ENCODE measurements around the gene ADM. TPM values are rescaled to one million over a fixed set of nuclear protein-coding genes. Genes with fewer than 3 reads are reported as not detected.

Gene ADM
- total RNA-seq, 2 experiments from 2014 or later: 0.27 to 0.92 TPM

DNA sequence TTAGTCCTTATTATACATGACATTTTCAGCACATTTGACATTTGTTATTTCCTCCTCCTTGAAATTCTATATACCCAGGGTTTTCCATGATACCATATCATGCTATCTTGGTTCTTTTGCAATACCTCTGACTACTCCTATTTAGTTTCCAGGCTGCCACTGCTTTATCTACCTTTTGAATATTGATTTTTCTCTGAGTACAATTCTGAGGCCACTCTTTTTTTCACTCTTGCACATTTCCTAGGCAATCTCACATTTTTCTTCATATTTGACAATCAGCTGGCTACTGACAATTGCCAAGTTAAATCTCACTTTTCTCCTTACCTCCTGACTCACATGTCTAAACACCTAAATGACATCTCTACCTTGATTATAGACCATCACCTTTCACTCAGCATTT is 22.8 kb upstream of the ADM start:
- DNase-seq: no peak
- ChIA-PET POLR2A (no interaction called here), CTCF (no interaction called here)
- Mint-ChIP-seq H3K27me3 (peaks cover 11% of the 10 kb centered on the region), H3K27ac (no peak overlapping the region), H3K4me3 (no peak overlapping the region), H3K4me1 (peaks cover 7% of the 10 kb centered on the region), H3K9me3 (no peaks in the 10 kb centered on the region), H3K36me3 (ENCODE audit: low read depth) (no peaks in the 10 kb centered on the region)

GRCh38 chr11:10283991-10284390 is 20.9 kb upstream of the ADM start:
- H3K27me3 Mint-ChIP-seq: peaks cover 11% of the 10 kb centered on the region
- no peak for DNase-seq
- CTCF ChIA-PET: no interaction called here
- POLR2A ChIA-PET: no interaction called here
- no peaks in the 10 kb centered on the region for H3K36me3 Mint-ChIP-seq (ENCODE audit: low read depth)
- H3K4me3 Mint-ChIP-seq: no peak overlapping the region
- no peaks in the 10 kb centered on the region for H3K9me3 Mint-ChIP-seq
- H3K27ac Mint-ChIP-seq: no peak overlapping the region
- peaks cover 7% of the 10 kb centered on the region for H3K4me1 Mint-ChIP-seq

DNA sequence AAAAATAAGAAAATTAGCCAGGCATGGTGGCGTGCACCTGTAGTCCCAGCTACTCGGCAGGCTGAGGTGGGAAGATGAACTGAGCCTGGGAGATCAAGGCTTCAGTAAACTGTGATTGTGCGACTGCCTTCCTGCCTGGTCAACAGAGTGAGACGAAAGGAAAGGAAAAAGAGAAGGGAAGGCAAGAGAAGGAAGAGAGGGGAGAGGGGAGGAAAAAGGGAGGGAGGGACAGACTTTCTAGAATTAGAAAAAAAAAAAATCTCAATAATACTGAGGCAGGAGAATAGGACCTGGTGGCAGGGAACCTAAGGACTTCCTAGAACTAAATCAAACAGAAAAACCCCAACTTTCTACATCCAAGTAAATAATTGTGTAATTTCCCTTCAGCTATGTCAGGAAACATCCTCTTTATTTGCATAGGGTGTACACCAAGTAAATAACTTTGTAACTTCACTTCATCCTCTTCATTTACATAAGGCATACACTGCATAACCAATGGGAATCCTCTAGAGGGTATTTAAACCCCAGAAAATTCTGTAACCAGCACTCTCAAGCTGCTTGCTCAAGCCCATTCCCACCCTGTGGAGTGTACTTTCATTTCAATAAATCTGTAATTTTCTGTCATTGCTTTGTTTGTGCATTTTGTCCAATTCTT is 19.6 kb upstream of the ADM start:
- Mint-ChIP-seq H3K4me3 (no peak overlapping the region), H3K27me3 (peaks cover 13% of the 10 kb centered on the region), H3K27ac (no peak overlapping the region), H3K4me1 (peaks cover 7% of the 10 kb centered on the region), H3K36me3 (ENCODE audit: low read depth) (no peaks in the 10 kb centered on the region), H3K9me3 (no peaks in the 10 kb centered on the region)
- CTCF ChIA-PET: interaction anchor here (0.7 kb wide), 1 partner anchor 290 kb away, joined by 3 read pairs; no protein-coding TSS in a partner anchor
- POLR2A ChIA-PET: no interaction called here
- DNase-seq: no peak

GRCh38 chr11:10287140-10287539 is 17.7 kb upstream of the ADM start:
- ChIA-PET POLR2A (interaction anchor here (0.6 kb wide), 1 partner anchor 587 kb away, joined by 5 read pairs; no protein-coding TSS in a partner anchor), CTCF (interaction anchor here (0.6 to 1.6 kb wide), 2 partner anchors 21 to 92 kb away, joined by 3 to 6 read pairs; no protein-coding TSS in a partner anchor)
- Mint-ChIP-seq H3K9me3 (no peaks in the 10 kb centered on the region), H3K27ac (no peak overlapping the region), H3K36me3 (ENCODE audit: low read depth) (no peaks in the 10 kb centered on the region), H3K4me3 (no peak overlapping the region), H3K4me1 (peaks cover 11% of the 10 kb centered on the region), H3K27me3 (peaks cover 22% of the 10 kb centered on the region)
- no peak for DNase-seq

DNA sequence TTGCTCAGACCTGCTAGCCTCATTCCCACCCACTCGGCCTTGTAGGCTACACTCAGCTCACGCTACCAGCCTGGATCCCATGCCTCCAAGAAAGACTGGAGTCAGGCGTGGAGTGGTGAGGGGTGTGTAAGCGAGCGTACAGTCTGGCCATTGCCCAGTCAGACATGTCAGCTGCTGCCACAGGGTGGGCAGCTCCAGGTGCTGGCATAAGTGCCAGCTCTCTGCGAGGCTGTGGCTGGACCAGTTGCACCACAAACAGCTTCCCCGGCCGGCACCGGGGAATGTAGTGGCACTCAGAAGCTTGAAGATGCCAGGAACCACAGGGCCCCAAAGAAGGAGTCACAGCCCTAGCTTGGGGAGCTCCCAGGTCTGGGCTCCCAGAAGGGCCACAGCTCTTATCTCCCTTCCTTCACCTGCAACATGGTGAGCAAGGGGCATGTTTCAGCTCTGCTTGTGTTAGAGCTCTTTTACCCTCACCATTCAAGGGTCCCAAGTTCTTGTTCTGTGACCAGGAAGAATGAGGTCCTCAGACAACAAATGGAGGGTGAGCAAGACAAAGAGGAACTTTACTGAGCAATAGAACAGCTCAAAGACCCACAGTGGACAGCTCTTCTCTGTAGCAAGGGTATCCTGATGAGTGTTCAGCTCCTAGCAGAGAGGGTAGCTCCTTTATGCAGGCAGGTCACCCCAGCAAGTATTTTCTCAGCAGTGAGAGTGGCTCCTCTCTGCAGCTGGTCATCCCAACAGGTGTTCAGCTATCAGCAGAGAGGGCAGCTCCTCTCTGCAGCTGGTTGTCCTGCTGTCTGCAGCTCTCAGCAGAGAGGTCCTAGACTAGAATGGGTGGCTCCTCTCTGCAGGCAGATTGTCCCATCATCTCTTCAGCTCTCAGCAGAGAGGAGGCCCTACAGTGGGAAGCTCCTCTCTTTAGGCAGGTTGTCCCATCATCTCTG is 16.8 kb upstream of the ADM start:
- no peak overlapping the region for H3K4me3 Mint-ChIP-seq
- peaks cover 17% of the 10 kb centered on the region for H3K4me1 Mint-ChIP-seq
- DNase-seq: no peak
- no peaks in the 10 kb centered on the region for H3K9me3 Mint-ChIP-seq
- peaks cover 29% of the 10 kb centered on the region for H3K27me3 Mint-ChIP-seq
- H3K36me3 Mint-ChIP-seq (ENCODE audit: low read depth): no peaks in the 10 kb centered on the region
- ChIA-PET CTCF (interaction anchor here (0.5 to 1.6 kb wide), 4 partner anchors 20 to 843 kb away, joined by 3 to 6 read pairs (median 3); no protein-coding TSS in a partner anchor), POLR2A (no interaction called here)
- no peak overlapping the region for H3K27ac Mint-ChIP-seq

GRCh38 chr11:10288881-10289764 is 15.8 kb upstream of the ADM start:
- Mint-ChIP-seq H3K4me1 (peaks cover 19% of the 10 kb centered on the region), H3K4me3 (no peak overlapping the region), H3K27ac (no peak overlapping the region), H3K9me3 (no peaks in the 10 kb centered on the region), H3K36me3 (ENCODE audit: low read depth) (no peaks in the 10 kb centered on the region), H3K27me3 (peaks cover 30% of the 10 kb centered on the region)
- ChIA-PET POLR2A (no interaction called here), CTCF (interaction anchor here (0.6 to 1.0 kb wide), 2 partner anchors 19 to 29 kb away, joined by 3 read pairs; no protein-coding TSS in a partner anchor)
- DNase-seq: no peak

DNA sequence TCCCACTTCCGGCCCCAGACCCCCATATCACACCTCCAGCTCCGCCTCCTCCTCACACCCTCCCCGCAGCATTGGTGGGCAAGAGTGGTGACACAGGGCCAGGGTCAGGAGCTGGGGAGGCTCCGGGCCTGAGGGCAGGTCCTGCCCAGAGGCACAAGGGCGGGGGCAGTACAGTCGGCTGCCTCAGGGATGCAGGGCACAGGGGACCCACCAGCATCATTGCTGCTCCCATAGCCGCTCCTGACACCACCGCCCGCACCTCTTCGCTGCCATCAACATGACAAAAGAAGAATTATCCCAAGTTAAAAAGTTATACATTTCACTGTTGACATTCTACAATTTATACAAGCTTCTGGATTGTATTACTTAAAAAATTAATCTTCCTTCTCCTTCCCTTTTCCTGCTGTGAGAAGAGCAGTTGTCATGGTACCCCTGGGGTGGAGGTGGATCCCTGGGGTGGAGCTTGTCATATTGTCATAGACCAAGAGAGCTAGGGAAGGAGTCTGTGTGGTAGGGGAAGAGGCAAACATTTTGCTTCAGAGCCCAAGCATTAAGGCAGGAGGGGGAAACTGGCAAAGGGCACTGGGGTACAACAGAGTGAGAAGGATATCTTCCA is 15.0 kb upstream of the ADM start:
- ChIA-PET CTCF (interaction anchor here (1.0 kb wide), 1 partner anchor 18 kb away, joined by 3 read pairs; no protein-coding TSS in a partner anchor), POLR2A (no interaction called here)
- Mint-ChIP-seq H3K9me3 (no peaks in the 10 kb centered on the region), H3K4me3 (no peak overlapping the region), H3K36me3 (ENCODE audit: low read depth) (no peaks in the 10 kb centered on the region), H3K27ac (no peak overlapping the region), H3K4me1 (peaks cover 20% of the 10 kb centered on the region), H3K27me3 (peaks cover 29% of the 10 kb centered on the region)
- DNase-seq: no peak

DNA sequence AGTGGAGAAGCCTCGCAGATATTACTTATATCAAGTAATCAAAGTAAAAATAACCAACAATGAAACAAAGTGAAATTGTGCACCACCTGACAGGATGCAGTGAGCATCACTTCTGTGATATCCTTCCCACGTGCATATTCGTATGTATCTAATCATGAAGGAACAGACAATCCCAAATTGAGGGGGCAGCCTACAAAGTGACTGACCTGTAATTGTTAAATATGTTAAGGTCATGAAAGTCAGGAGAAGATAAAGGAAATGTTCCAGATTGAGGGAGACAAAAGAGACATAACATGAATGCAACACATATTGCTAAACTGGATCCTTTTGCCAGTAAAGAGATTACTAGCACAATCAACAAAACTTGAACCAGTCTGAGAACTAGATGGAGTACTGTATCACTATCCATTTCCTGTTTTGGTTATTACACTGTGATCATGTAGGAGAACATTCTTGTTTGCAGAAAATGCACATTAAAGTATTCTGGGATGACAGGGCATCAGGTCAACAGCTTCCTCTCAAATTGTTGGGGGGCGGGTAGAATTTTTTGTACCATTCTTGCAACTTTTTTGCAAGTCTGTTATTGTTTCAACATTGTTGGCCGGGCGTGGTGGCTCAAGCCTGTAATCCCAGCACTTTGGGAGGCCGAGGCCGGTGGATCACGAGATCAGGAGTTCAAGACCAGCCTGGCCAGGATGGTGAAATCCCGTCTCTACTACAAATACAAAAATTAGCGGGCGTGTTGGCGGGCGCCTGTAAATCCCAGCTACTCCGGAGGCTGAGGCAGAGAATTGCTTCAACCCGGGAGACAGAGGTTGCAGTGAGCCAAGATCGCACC is 12.9 kb upstream of the ADM start:
- H3K9me3 Mint-ChIP-seq: no peaks in the 10 kb centered on the region

DNA sequence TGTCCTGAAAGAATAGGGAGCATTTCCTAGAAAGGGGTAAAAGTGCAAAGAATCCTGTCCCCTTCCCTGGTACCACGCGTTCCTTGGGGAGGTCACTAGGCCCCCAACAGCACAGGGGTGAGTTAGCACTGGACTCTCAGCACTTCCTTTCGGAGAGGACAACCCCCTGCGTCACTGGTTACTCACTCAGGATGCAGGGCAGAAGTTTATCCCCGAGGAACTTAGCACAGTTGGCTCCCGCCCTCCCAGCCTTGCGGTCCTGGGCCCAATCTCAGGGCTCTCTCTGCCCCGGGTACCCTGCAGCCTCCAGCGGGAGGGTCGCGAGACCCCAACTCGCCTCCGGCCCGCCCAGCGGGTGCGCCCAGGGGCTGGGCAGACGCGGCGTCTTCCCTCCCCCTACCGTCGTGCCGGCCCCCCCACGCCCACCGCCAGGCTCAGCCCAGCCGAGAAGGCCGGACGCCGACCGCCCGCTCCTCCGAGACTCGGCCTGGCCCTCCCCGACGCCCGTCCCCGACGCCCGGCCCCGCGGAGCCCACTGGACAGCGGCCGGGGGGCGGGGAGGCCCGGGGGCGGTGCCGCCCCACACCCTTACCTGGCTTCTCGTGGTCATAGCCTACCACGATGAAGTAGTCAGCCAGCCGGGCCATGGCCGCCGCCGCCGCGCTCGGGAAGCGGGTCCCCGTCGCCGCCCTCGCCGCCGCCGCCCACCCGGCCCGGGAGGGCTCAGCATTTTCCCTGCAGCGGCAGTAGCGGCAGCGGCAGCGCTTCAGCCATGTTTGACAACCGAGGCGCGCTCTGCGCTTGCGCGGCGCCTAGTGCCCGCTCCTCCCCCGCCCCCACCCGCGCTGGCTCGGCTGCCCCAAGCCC is 11.2 kb upstream of the ADM start, which contains the start of gene SBF2:
SBF2 (minus strand) TSS at position 797 of the 867 bp plus-strand sequence; CDS start at position 647, 150 bp downstream.
- DNase-seq: peak; percentile 74
- Mint-ChIP-seq H3K27ac (peak within 1 kb of the TSS; percentile 47), H3K27me3 (peaks cover 55% of the 10 kb centered on the region), H3K4me3 (peak within 1 kb of the TSS; percentile 65), H3K9me3 (no peaks in the 10 kb centered on the region), H3K36me3 (ENCODE audit: low read depth) (no peaks in the 10 kb centered on the region), H3K4me1 (peaks cover 30% of the 10 kb centered on the region)
- ChIA-PET POLR2A (no interaction called here), CTCF (interaction anchor here (0.5 to 1.4 kb wide), 3 partner anchors 8 to 65 kb away, joined by 3 to 4 read pairs (median 3); no protein-coding TSS in a partner anchor)

More for the DNA sequence above, 12.9 kb upstream of the ADM start:
- Mint-ChIP-seq H3K36me3 (ENCODE audit: low read depth) (no peaks in the 10 kb centered on the region), H3K27me3 (peaks cover 45% of the 10 kb centered on the region), H3K4me1 (peaks cover 22% of the 10 kb centered on the region), H3K4me3 (peak overlapping the region; percentile 28), H3K27ac (no peak overlapping the region)
- ChIA-PET CTCF (interaction anchor here (1.1 to 1.4 kb wide), 2 partner anchors 10 to 11 kb away, joined by 3 to 4 read pairs; no protein-coding TSS in a partner anchor), POLR2A (no interaction called here)
- DNase-seq: no peak

GRCh38 chr11:10294290-10294953 is 10.5 kb upstream of the ADM start:
- CTCF ChIA-PET: interaction anchor here (0.5 to 4.6 kb wide), 4 partner anchors 10 to 66 kb away, joined by 3 to 22 read pairs (median 6); partner anchors contain the start of gene ADM
- Mint-ChIP-seq H3K27me3 (peaks cover 57% of the 10 kb centered on the region), H3K9me3 (no peaks in the 10 kb centered on the region), H3K36me3 (ENCODE audit: low read depth) (no peaks in the 10 kb centered on the region), H3K27ac (no peak overlapping the region), H3K4me1 (peaks cover 34% of the 10 kb centered on the region), H3K4me3 (peak overlapping the region; percentile 65)
- no peak for DNase-seq
- POLR2A ChIA-PET: no interaction called here

Measured in activated CD4-positive, alpha-beta T cell treated with anti-CD3 and anti-CD28 coated beads, Interleukin-2, amount 10 ng/mL, durations not matched to agents 7 days and 5 days (primary cell).